SK-N-SH (cell line): Measurements from ENCODE around the gene SERPINI1. TPM values are rescaled to one million over a fixed set of nuclear protein-coding genes. Genes with fewer than 3 reads are reported as not detected.

Experiments
- CTCF ChIA-PET: fragments of 300-600, 350-600 bp; formaldehyde crosslinking; extraction: SDS; loops from one replicate; lab custom pipeline; 2021; lab: Yijun Ruan, JAX
- POLR2A ChIA-PET: fragments of 350-600 bp; sonication (Branson Sonifier 250); formaldehyde crosslinking; extraction: SDS; loops from one replicate; lab custom pipeline; 2020; ENCODE audit warnings: antibody characterized with exemption, inconsistent platforms; lab: Yijun Ruan, JAX
- DNase-seq: peaks from one replicate; pipeline ENCODE4 v3.0.0; 2012
- H2AFZ ChIP-seq: fragments of 200-600 bp; sonication (generic); 2 replicates; pipeline ENCODE4 v1.8.1; 2016; ENCODE audit warnings: antibody characterized with exemption, mild to moderate bottlenecking, low read depth
- H3F3A ChIP-seq: fragments of 200-600 bp; sonication (generic); replicated peaks from 2 replicates; pipeline ENCODE3; 2016; ENCODE audit warnings: antibody characterized with exemption, mild to moderate bottlenecking; ENCODE audit not compliant: insufficient read depth
- H3K27ac ChIP-seq, 2 experiments: fragments of 200-500 bp in 1 of 2; fragments of 200-600 bp in 1 of 2; sonication (Bioruptor generic) in 1 of 2; sonication (generic), shearing (Covaris generic) in 1 of 2; 2 replicates each; pipeline versions ENCODE4 v1.5.1 to v1.6.1; 2014 to 2016; ENCODE audit warnings: low read depth in 2 of 2, inconsistent platforms in 1 of 2, low read length in 1 of 2, mild to moderate bottlenecking in 1 of 2, mixed read lengths in 1 of 2
- H3K27me3 ChIP-seq: fragments of 200-600 bp; sonication (generic), shearing (Covaris generic); 2 replicates; pipeline ENCODE4 v1.6.1; 2016; ENCODE audit warnings: mixed run types; ENCODE audit not compliant: insufficient read depth
- H3K36me3 ChIP-seq, 2 experiments: fragments of 200-500 bp in 1 of 2; fragments of 200-600 bp in 1 of 2; sonication (Bioruptor generic) in 1 of 2; sonication (generic) in 1 of 2; replicated peaks in 1 of 2; 2 replicates each; pipeline versions ENCODE3 to v1.5.1; 2014 to 2016; ENCODE audit warnings: low read length in 1 of 2, mild to moderate bottlenecking in 1 of 2; ENCODE audit not compliant: insufficient read depth in 2 of 2, control insufficient read depth in 1 of 2
- H3K4me1 ChIP-seq, 2 experiments: fragments of 200-500 bp in 1 of 2; fragments of 200-600 bp in 1 of 2; sonication (Bioruptor generic) in 1 of 2; sonication (generic), shearing (Covaris generic) in 1 of 2; 2 replicates each; pipeline versions ENCODE4 v1.5.1 to v1.6.1; 2014 to 2016; ENCODE audit warnings: low read depth in 1 of 2, low read length in 1 of 2, mixed run types in 1 of 2; ENCODE audit not compliant: insufficient read depth in 2 of 2, control insufficient read depth in 1 of 2
- H3K4me2 ChIP-seq: fragments of 200-600 bp; sonication (generic), shearing (Covaris generic); 2 replicates; pipeline ENCODE4 v1.6.1; 2017; ENCODE audit warnings: mixed run types
- H3K4me3 ChIP-seq, 2 experiments: fragments of 200-500 bp in 1 of 2; fragments of 200-600 bp in 1 of 2; sonication (Bioruptor generic) in 1 of 2; sonication (generic), shearing (Covaris generic) in 1 of 2; 2 replicates each; pipeline versions ENCODE4 v1.5.1 to v1.8.1; 2014 to 2016; ENCODE audit warnings: low read depth in 2 of 2, inconsistent platforms in 1 of 2, low read length in 1 of 2, mild to moderate bottlenecking in 1 of 2, mixed read lengths in 1 of 2, moderate library complexity in 1 of 2
- H3K79me2 ChIP-seq: fragments of 200-600 bp; sonication (generic); 2 replicates; pipeline ENCODE4 v1.8.1; 2017; ENCODE audit warnings: mild to moderate bottlenecking; ENCODE audit not compliant: insufficient read depth
- H3K9ac ChIP-seq: fragments of 200-600 bp; sonication (generic); 2 replicates; pipeline ENCODE4 v1.6.1; 2017; ENCODE audit warnings: mixed run types
- H3K9me2 ChIP-seq: fragments of 200-600 bp; sonication (generic); 2 replicates; pipeline ENCODE4 v1.6.1; 2017; ENCODE audit warnings: mixed run types
- H3K9me3 ChIP-seq: fragments of 200-600 bp; sonication (generic); 2 replicates; pipeline ENCODE4 v1.6.1; 2017; ENCODE audit warnings: mixed run types, mild to moderate bottlenecking, moderate library complexity
- H4K20me1 ChIP-seq: fragments of 200-600 bp; sonication (generic); 2 replicates; pipeline ENCODE4 v1.6.1; 2017; ENCODE audit warnings: mild to moderate bottlenecking, mixed run types; ENCODE audit not compliant: insufficient read depth
- CHD2 ChIP-seq: fragments of 150-350 bp; IDR thresholded peaks from 2 replicates; pipeline ENCODE4 v1.6.1; 2018; ENCODE audit warnings: low read length; ENCODE audit not compliant: partially characterized antibody
- ELF1 ChIP-seq: IDR thresholded peaks from 2 replicates; pipeline ENCODE4 v1.4.0; 2012
- EP300 ChIP-seq, 2 experiments: IDR thresholded peaks; 2 replicates each; pipeline versions ENCODE4 v1.4.0 to v1.6.1; 2012; ENCODE audit warnings: borderline replicate concordance in 1 of 2, low read depth in 1 of 2, low read length in 1 of 2
- EZH2phosphoT487 ChIP-seq: fragments of 200-600 bp; sonication (generic); IDR thresholded peaks from 2 replicates; pipeline ENCODE4 v1.6.1; 2017; ENCODE audit warnings: low read depth, mixed run types, mild to moderate bottlenecking, antibody characterized with exemption, moderate library complexity, borderline replicate concordance
- FOXM1 ChIP-seq: IDR thresholded peaks from 2 replicates; pipeline ENCODE4 v1.4.0; 2012; ENCODE audit warnings: low read depth, mild to moderate bottlenecking
- GABPA ChIP-seq: IDR thresholded peaks from 2 replicates; pipeline ENCODE4 v1.4.0; 2012; ENCODE audit warnings: low read depth, mild to moderate bottlenecking
- GATA2 ChIP-seq: sonication (generic); formaldehyde crosslinking; IDR thresholded peaks from 2 replicates; pipeline ENCODE4 v1.5.0; 2020; ENCODE audit warnings: mild to moderate bottlenecking, missing genetic modification reagents
- MXI1 ChIP-seq: IDR thresholded peaks from 2 replicates; pipeline ENCODE4 v1.6.1; 2012; ENCODE audit warnings: mild to moderate bottlenecking, low read depth, low read length, improper control_type of control experiment
- NFIC ChIP-seq: IDR thresholded peaks from 2 replicates; pipeline ENCODE4 v1.4.0; 2012; ENCODE audit warnings: borderline replicate concordance
- RCOR1 ChIP-seq: fragments of 150-350 bp; IDR thresholded peaks from 2 replicates; pipeline ENCODE4 v1.6.1; 2017; ENCODE audit warnings: antibody characterized with exemption, low read length
- TAF1 ChIP-seq: IDR thresholded peaks from 2 replicates; pipeline ENCODE4 v1.6.1; 2012; ENCODE audit warnings: low read depth, mild to moderate bottlenecking, low read length, moderate library complexity, borderline replicate concordance
- TCF12 ChIP-seq: IDR thresholded peaks from 2 replicates; pipeline ENCODE4 v1.4.0; 2012
- WGBS: methylation state at CpG from one replicate; pipeline ENCODE4 v1.1.6; 2017; ENCODE audit warnings: low lambda C conversion rate; 5-methylcytosine and 5-hydroxymethylcytosine counted together
- polyA plus RNA-seq, 3 experiments: library from polyadenylated mRNA; depleted of rRNA; stranded (reverse); fragments of >200 nt; gene quantifications; 2 replicates each; pipeline ENCODE4 v1.2.3, GENCODE V29; 2012
- TF ChIP-seq, protein P1 (sequence below): IDR thresholded peaks from 2 replicates; pipeline ENCODE4 v1.6.1; 2012; ENCODE audit warnings: mild to moderate bottlenecking, low read depth, low read length, moderate library complexity
- TF ChIP-seq, protein P2 (sequence below): fragments of 150-350 bp; IDR thresholded peaks from 2 replicates; pipeline ENCODE4 v1.6.1; 2017; ENCODE audit warnings: antibody characterized with exemption, low read length, low read depth, borderline replicate concordance
- TF ChIP-seq, protein P3 (sequence below): IDR thresholded peaks from 2 replicates; pipeline ENCODE4; 2012
- TF ChIP-seq, protein P4 (sequence below): IDR thresholded peaks from 2 replicates; pipeline ENCODE4 v1.4.0; 2012; ENCODE audit warnings: low read depth
- TF ChIP-seq, protein P5 (sequence below): IDR thresholded peaks from 2 replicates; pipeline ENCODE4 v1.4.0; 2012; ENCODE audit warnings: low read depth, borderline replicate concordance
- TF ChIP-seq, protein P6 (sequence below): fragments of 200-600 bp; sonication (generic); IDR thresholded peaks from 2 replicates; pipeline ENCODE4 v1.6.1; 2017; ENCODE audit warnings: antibody characterized with exemption, mild to moderate bottlenecking, moderate library complexity
- TF ChIP-seq, protein P7 (sequence below): fragments of 150-350 bp; IDR thresholded peaks from 2 replicates; pipeline ENCODE4 v1.6.1; 2016; ENCODE audit warnings: mild to moderate bottlenecking, low read depth, low read length

Gene SERPINI1
- polyA plus RNA-seq, 1 of the 3 experiments (the other 2 are of a cell fraction) = 1.9 TPM

DNA sequence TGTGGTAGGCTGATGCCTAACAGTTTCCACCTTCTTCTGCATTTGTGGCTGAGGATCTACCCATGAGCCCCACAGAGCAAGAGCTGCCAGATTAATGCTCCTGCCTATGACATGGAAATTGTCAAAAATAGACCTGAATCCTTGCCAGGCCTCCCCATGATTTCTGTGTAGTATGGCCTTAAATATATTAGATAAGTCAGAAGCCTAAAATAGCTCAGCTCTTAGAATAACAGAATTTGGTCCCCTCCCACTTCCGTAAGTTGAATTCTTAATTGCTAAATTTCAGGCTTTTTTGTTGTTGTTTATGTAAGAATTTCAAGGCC is 129.0 kb downstream of the SERPINI1 start:
- no peaks in the 10 kb centered on the region for H3F3A ChIP-seq
- no peaks in the 10 kb centered on the region for H4K20me1 ChIP-seq
- no peak overlapping the region for H3K4me2 ChIP-seq
- no peak overlapping the region for H2AFZ ChIP-seq
- no peaks in the 10 kb centered on the region for H3K36me3 ChIP-seq
- no peak for TF ChIP-seq GATA2
- TF ChIP-seq, protein P1, sequence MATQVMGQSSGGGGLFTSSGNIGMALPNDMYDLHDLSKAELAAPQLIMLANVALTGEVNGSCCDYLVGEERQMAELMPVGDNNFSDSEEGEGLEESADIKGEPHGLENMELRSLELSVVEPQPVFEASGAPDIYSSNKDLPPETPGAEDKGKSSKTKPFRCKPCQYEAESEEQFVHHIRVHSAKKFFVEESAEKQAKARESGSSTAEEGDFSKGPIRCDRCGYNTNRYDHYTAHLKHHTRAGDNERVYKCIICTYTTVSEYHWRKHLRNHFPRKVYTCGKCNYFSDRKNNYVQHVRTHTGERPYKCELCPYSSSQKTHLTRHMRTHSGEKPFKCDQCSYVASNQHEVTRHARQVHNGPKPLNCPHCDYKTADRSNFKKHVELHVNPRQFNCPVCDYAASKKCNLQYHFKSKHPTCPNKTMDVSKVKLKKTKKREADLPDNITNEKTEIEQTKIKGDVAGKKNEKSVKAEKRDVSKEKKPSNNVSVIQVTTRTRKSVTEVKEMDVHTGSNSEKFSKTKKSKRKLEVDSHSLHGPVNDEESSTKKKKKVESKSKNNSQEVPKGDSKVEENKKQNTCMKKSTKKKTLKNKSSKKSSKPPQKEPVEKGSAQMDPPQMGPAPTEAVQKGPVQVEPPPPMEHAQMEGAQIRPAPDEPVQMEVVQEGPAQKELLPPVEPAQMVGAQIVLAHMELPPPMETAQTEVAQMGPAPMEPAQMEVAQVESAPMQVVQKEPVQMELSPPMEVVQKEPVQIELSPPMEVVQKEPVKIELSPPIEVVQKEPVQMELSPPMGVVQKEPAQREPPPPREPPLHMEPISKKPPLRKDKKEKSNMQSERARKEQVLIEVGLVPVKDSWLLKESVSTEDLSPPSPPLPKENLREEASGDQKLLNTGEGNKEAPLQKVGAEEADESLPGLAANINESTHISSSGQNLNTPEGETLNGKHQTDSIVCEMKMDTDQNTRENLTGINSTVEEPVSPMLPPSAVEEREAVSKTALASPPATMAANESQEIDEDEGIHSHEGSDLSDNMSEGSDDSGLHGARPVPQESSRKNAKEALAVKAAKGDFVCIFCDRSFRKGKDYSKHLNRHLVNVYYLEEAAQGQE = no peak
- TF ChIP-seq, protein P2, sequence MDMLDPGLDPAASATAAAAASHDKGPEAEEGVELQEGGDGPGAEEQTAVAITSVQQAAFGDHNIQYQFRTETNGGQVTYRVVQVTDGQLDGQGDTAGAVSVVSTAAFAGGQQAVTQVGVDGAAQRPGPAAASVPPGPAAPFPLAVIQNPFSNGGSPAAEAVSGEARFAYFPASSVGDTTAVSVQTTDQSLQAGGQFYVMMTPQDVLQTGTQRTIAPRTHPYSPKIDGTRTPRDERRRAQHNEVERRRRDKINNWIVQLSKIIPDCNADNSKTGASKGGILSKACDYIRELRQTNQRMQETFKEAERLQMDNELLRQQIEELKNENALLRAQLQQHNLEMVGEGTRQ = no peak
- no peak for TF ChIP-seq TAF1
- no peak for TF ChIP-seq EP300 (IDR thresholded peaks at IDR 0.05; ENCODE audit: borderline replicate concordance in 1 of 2, low read depth in 1 of 2, low read length in 1 of 2)
- no peak for TF ChIP-seq MXI1
- TF ChIP-seq GABPA = no peak
- TF ChIP-seq, protein P3, sequence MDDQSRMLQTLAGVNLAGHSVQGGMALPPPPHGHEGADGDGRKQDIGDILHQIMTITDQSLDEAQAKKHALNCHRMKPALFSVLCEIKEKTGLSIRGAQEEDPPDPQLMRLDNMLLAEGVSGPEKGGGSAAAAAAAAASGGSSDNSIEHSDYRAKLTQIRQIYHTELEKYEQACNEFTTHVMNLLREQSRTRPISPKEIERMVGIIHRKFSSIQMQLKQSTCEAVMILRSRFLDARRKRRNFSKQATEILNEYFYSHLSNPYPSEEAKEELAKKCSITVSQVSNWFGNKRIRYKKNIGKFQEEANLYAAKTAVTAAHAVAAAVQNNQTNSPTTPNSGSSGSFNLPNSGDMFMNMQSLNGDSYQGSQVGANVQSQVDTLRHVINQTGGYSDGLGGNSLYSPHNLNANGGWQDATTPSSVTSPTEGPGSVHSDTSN = no peak
- no peak for TF ChIP-seq ELF1
- TF ChIP-seq, protein P4, sequence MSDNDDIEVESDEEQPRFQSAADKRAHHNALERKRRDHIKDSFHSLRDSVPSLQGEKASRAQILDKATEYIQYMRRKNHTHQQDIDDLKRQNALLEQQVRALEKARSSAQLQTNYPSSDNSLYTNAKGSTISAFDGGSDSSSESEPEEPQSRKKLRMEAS = no peak
- TF ChIP-seq TCF12 = no peak
- no peak for TF ChIP-seq NFIC
- TF ChIP-seq CHD2 = no peak
- TF ChIP-seq, protein P5, sequence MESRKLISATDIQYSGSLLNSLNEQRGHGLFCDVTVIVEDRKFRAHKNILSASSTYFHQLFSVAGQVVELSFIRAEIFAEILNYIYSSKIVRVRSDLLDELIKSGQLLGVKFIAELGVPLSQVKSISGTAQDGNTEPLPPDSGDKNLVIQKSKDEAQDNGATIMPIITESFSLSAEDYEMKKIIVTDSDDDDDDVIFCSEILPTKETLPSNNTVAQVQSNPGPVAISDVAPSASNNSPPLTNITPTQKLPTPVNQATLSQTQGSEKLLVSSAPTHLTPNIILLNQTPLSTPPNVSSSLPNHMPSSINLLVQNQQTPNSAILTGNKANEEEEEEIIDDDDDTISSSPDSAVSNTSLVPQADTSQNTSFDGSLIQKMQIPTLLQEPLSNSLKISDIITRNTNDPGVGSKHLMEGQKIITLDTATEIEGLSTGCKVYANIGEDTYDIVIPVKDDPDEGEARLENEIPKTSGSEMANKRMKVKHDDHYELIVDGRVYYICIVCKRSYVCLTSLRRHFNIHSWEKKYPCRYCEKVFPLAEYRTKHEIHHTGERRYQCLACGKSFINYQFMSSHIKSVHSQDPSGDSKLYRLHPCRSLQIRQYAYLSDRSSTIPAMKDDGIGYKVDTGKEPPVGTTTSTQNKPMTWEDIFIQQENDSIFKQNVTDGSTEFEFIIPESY = no peak
- TF ChIP-seq EZH2phosphoT487 = no peak
- TF ChIP-seq, protein P6, sequence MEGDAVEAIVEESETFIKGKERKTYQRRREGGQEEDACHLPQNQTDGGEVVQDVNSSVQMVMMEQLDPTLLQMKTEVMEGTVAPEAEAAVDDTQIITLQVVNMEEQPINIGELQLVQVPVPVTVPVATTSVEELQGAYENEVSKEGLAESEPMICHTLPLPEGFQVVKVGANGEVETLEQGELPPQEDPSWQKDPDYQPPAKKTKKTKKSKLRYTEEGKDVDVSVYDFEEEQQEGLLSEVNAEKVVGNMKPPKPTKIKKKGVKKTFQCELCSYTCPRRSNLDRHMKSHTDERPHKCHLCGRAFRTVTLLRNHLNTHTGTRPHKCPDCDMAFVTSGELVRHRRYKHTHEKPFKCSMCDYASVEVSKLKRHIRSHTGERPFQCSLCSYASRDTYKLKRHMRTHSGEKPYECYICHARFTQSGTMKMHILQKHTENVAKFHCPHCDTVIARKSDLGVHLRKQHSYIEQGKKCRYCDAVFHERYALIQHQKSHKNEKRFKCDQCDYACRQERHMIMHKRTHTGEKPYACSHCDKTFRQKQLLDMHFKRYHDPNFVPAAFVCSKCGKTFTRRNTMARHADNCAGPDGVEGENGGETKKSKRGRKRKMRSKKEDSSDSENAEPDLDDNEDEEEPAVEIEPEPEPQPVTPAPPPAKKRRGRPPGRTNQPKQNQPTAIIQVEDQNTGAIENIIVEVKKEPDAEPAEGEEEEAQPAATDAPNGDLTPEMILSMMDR = no peak
- no peak for TF ChIP-seq FOXM1
- no peak for TF ChIP-seq RCOR1
- TF ChIP-seq, protein P7, sequence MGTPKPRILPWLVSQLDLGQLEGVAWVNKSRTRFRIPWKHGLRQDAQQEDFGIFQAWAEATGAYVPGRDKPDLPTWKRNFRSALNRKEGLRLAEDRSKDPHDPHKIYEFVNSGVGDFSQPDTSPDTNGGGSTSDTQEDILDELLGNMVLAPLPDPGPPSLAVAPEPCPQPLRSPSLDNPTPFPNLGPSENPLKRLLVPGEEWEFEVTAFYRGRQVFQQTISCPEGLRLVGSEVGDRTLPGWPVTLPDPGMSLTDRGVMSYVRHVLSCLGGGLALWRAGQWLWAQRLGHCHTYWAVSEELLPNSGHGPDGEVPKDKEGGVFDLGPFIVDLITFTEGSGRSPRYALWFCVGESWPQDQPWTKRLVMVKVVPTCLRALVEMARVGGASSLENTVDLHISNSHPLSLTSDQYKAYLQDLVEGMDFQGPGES = no peak
- ChIA-PET POLR2A (no interaction called here), CTCF (interaction anchor here (0.6 to 3.4 kb wide), 3 partner anchors 18 to 26 kb away, joined by 3 to 12 read pairs (median 3); no protein-coding TSS in a partner anchor)
- H3K4me1 ChIP-seq = no peaks in the 10 kb centered on the region
- no peak overlapping the region for H3K27ac ChIP-seq
- no peaks in the 10 kb centered on the region for H3K27me3 ChIP-seq
- DNase-seq = no peak
- no peaks in the 10 kb centered on the region for H3K9me3 ChIP-seq
- H3K79me2 ChIP-seq = no peaks in the 10 kb centered on the region
- H3K4me3 ChIP-seq = no peak overlapping the region
- H3K9ac ChIP-seq = no peak overlapping the region
- no peaks in the 10 kb centered on the region for H3K9me2 ChIP-seq
- 95% methylated on average over 1 of the region's 1 CpG for WGBS
